GM18526 (cell line): ENCODE data around the gene TXNIP.

Experiments
- POLR2A ChIP-seq: IDR thresholded peaks from 3 replicates; pipeline ENCODE4 v1.6.1; 2011; ENCODE audit not compliant: insufficient read length; ENCODE audit errors: extremely low read depth

Gene TXNIP

DNA sequence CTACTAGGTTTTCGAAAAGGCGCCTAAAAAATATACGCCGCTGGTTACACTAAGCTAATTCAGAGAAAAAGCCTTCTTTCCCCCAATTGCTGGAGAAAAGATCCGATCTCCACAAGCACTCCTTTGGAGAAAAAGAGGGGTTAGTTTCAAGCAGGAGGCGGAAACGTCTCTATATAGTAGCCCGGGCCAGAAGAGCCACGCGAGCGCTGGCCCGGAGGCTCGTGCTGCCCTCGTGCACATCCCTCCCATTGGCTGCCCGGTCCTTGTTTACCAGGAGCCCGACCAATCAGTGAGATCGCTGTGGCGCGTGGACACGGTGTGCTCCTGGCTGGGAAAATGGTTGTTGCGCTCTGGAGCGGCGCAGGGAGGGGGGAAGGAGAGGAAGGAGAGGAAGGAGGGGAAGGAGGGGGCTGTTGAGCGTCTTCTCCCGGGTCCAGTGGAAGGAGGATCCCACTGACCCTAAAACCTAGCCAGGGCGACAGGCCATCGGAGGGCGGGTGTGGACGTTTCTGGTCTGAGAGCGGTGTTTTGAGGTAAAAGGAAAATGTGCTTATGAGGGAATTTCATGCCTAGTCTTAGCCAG is at the start of gene TXNIP:
TSS of gene TXNIP (minus strand) at position 147 of the 583 bp plus-strand sequence. CDS start 313 bp downstream, outside the sequence.
- peak; percentile 83 for TF ChIP-seq POLR2A

GRCh38 chr1:146039844-146040194 is 43.4 kb upstream of the TXNIP start:
- no peak for TF ChIP-seq POLR2A

GRCh38 chr1:146036965-146037646 is 40.7 kb upstream of the TXNIP start:
- no peak for TF ChIP-seq POLR2A

- TF ChIP-seq POLR2A, result no peak
These were observed 40.0 kb upstream of the TXNIP start for GRCh38 chr1:146036241-146036964.

DNA sequence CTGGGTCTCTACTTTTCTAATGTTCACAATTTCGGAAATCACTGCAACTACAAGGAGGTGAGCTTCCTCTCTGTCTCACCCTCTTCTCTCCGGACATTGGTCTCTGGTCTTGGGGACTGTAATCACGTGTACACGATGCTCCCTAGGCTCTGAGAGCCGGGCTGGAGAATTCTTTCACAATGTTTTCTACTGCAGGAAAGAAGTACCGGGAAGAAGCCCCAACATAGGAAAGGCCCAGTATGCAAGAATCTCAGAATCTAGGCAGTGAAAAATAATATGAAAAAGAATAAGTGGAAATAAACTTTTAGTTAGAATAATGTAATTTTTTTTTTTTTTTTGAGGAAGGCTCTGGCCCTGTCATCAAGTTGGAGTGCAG is 38.7 kb upstream of the TXNIP start:
- no peak for TF ChIP-seq POLR2A

DNA sequence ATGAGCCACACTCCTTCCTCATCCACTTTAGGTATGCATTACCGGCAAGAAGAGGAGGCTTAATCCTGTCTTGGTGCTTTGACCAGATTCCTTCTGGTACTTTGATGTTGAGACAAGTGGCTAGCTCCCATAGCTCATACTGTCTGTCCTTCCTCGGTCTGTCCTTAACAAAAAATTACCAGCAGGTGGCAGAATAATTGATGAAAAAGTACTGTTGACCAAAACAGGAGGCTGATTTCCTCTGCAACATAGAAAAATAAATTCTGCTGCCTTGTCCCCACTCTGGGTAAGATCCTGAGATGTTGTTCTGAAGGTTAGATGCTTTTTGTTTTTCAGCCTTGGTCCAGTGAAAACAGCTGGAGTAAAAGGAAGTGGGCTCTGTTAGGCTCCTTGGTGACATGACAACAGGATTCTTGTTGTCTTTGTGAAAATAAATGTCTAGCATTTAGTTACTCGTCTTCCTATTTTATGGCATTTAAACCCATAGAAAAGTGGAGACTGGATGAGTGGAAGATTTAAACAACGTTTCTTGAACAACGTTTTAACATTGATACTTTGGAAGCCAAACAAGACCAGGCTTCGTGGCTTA is 36.3 kb upstream of the TXNIP start:
- TF ChIP-seq POLR2A, result no peak

DNA sequence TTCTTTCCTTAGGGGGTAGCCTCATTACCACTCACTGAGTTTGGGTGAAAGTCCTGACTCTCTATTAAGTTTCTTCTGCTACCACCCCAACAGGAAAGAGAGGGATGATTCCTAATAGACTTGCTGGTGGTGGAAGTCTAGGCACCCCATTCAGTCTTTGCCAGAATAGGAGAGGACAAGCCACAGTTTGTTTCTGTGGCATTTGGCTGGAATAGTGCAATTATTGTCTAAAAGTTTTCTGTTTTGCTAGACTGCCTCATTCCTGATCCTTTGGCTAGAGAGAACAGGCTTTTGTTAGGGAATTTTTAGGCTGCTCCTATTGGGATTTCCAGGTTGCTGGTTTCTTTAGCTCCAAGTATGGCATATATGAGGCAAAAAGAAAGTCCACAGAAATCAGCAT is 35.1 kb upstream of the TXNIP start:
- no peak for TF ChIP-seq POLR2A

DNA sequence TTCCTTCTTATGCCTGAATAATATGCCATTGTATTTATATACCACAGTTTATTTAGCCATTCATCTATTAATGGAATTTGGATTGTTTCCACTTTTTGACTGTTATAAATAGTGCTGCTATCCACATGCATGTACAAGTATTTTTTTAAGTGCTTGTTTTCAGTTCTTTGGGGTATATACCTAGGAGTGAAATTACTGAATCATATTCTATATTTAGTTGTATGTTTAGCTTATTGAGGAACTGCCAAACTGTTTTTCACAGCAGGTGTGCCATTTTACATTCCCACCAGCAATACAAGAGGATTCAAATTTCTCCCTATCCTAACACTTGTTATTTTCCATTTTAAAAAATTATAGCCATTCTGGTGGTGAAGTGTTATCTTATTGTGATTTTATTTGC is 32.7 kb upstream of the TXNIP start:
- no peak for TF ChIP-seq POLR2A

GRCh38 chr1:146022403-146023127 is 26.2 kb upstream of the TXNIP start:
- TF ChIP-seq POLR2A, result no peak

DNA sequence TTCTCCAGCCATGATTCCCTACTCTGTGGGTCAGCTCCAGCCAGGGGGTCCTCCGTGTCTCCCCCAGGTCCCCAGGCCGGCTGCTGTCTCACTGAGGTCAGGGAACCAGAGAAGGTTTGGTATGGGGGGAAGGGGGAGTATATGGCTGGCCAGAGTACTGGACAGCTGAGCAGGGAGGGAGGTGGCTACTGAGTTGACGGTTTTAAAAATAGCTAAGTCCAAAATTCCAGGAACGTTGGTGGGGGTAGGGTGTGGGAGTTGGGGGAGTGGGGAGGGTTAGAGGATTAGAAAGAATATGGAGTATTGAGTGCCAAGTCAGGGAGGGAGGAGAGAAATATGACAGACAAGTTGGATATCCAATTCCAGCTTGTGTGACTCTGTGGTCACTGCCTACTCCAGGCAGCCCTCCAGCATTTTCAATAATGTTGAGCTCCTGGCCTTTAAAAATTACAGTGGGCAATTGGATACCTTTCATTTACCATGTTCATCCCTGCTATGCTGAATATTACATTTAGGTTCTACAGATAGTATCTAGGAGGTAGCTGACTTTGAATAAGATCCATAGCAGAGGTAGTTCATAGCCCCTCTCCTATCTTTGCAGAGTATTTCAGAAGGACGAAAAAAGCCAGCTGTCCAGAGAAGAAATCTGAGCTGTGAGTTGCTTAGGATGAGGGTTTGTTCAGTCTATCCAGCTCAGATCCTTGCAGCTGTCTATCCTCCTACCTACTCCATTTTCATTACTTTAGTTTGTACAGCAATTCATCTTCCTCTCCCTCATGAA is 25.4 kb upstream of the TXNIP start, which contains the start of gene HJV:
TSS of gene HJV (minus strand) at position 114 of the 781 bp plus-strand sequence. CDS start 1,504 bp downstream, outside the sequence.
- no peak for TF ChIP-seq POLR2A

DNA sequence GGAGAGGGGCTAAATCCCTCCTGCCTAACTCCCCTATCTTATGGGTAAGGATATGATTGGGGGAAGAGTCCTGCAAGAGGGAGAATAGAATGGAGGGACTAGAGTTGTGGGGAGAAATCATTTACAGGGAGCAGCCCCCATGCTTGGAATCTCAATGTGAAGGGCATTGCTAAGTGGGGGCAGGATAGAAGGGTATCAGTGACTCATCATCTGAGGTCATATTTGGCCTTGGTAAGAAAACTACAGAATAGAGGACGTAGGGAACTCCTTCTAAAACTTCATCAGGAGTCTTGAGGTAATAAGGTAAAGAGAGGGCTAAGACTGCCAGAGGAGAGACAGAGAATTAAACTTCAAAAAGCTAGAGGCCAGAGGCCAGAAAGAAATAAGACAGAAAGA is 24.7 kb upstream of the TXNIP start:
- no peak for TF ChIP-seq POLR2A

DNA sequence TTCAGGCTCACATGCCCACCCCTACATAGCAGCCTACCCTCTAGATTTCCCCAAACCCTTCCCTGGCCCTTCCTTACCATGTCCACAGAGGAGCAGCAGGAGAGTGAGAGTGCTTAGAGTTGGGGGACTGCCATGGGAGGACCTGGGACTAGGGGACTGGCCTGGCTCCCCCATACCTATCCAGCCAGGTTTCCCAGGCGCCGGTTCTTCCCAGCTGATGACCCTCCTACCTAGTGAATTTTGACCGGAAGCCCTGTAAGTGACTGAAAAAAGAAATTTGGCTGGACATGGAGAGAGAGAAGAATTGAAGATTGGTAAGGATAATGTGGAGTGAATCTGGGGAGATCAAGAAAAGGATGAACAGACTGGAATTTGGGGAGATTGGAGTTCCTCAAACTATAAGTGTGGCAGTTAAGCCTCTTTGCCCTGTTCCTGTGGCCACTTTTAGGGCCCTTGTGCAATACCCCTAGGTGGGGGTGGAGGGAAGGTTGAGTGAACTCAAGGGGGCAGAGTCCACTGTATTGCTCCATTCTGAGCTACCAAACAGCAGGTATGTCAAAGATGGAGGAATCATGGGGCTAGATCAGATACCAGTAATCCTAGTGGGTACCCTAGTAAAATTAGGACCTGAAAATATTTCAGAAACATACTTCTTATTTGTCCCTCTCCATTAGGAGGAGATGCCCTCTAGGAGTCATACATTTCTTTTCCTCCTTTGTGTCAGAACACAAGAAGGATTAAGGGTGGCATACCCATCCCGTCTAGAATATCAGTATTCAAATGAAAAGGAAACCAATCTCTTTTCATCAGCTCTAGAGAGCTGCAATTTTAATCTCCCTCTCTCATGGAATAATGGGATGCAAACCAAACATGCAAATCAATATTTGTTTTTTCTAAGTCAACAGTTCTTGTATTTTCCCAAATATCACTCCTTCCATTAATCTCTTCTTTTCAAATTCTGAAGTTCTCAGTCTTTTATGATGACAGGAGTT is 24.0 kb upstream of the TXNIP start:
- TF ChIP-seq POLR2A, result no peak
